ENCODE results near the gene NBL1.

Gene NBL1

DNA sequence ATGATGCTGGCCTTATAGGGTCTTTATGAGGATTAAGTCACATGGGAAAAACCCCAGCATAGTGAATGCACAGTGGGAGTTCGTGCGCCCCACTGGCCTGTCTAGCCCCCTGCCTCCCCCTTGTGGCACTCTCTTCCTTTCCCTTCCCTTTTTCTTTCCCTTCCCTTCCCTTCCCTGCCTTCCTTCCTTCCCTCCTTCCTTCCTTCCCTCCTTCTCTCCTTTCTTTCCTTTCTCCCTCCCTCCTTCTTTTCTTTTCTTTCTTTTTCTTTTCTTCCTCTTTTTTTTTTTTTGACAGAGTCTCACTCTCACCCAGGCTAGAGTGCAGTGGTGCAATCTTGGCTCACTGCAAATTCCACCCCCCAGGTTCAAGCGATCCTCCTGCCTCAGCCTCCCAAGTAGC lies 59.2 kb downstream of the NBL1 start:
- DNase-seq (ENCODE audit: low spot score): no peak
- TF ChIP-seq, protein P1, sequence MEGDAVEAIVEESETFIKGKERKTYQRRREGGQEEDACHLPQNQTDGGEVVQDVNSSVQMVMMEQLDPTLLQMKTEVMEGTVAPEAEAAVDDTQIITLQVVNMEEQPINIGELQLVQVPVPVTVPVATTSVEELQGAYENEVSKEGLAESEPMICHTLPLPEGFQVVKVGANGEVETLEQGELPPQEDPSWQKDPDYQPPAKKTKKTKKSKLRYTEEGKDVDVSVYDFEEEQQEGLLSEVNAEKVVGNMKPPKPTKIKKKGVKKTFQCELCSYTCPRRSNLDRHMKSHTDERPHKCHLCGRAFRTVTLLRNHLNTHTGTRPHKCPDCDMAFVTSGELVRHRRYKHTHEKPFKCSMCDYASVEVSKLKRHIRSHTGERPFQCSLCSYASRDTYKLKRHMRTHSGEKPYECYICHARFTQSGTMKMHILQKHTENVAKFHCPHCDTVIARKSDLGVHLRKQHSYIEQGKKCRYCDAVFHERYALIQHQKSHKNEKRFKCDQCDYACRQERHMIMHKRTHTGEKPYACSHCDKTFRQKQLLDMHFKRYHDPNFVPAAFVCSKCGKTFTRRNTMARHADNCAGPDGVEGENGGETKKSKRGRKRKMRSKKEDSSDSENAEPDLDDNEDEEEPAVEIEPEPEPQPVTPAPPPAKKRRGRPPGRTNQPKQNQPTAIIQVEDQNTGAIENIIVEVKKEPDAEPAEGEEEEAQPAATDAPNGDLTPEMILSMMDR (IDR thresholded peaks at IDR 0.05; ENCODE audit: borderline replicate concordance, control extremely low read depth, extremely low read depth, insufficient read depth, missing control alignments): no peak
- in situ Hi-C loops (cut with MboI; ENCODE audit: low sequenced_read_pairs, unreplicated experiment): loop anchor here (5.0 kb wide), 1 partner anchor 41 kb away; the partner anchor contains the start of gene HTR6

DNA sequence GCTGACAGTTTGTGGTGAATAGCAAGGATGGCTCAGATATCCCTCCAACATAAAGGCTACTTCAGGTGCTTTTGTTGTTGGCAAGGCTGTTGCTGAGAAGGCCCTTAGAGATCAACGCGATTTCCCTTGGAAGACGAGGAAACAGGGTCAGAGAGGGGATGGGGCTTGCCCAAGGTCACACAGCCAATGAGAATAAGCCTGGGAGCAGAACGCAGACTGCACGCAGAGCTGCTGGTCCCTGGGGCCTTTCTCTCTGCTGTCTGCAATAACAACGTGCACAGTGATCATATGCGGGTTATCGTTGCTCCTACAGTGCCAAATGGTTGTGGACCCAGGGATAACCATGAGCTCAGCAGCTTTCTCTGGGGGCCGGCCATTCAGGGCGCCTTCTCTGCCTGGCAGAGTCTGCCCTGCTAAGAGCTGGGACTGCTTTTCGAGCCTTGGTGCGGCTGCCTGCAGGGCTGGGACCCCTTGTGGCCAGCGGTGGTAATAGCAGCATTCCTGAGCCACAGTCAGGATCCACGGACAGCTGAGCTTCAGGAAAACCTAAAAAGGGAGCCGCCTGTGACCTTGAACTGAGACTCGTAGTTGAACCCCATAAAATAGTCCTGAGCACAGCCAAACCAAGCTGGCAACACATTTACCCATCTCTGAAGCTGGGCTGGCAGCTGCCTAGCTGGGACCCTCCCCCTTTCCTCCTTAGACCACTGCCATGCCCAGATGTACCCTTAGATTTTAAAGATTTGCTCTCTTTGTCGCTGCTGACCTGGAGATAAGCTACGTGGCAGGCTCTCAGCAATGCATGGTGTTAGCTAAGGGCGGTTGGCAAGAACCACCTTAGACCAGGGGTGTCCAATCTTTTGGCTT lies 60.4 kb downstream of the NBL1 start:
- peak; percentile 77 for DNase-seq (ENCODE audit: low spot score)
- in situ Hi-C loops (cut with MboI; ENCODE audit: low sequenced_read_pairs, unreplicated experiment): loop anchor here (5.0 kb wide), 1 partner anchor 42 kb away; the partner anchor contains the start of gene HTR6
- TF ChIP-seq, protein P1 (IDR thresholded peaks at IDR 0.05; ENCODE audit: borderline replicate concordance, control extremely low read depth, extremely low read depth, insufficient read depth, missing control alignments): peak; percentile 89

DNA sequence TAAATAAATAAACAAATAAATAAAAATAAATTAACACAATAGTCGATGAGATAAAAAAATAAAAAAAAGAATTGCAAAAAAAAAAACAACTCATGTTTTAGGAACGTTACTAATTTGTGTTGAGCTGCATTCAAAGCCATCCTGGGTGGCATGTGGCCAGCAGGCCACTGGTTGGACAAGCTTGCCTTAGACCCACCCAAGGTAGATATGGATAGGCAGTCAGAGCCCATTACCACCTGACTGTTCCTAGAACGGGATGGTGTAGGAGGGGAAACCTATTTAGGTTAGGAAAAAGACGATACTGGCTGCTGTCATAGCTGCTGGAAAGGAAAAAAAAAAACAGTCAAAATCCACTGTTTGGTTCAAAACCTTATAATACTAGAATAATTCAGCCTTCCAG lies 61.4 kb downstream of the NBL1 start:
- DNase-seq (ENCODE audit: low spot score): no peak
- in situ Hi-C loops (cut with MboI; ENCODE audit: low sequenced_read_pairs, unreplicated experiment): no loop called here
- TF ChIP-seq, protein P1 (IDR thresholded peaks at IDR 0.05; ENCODE audit: borderline replicate concordance, control extremely low read depth, extremely low read depth, insufficient read depth, missing control alignments): no peak

DNA sequence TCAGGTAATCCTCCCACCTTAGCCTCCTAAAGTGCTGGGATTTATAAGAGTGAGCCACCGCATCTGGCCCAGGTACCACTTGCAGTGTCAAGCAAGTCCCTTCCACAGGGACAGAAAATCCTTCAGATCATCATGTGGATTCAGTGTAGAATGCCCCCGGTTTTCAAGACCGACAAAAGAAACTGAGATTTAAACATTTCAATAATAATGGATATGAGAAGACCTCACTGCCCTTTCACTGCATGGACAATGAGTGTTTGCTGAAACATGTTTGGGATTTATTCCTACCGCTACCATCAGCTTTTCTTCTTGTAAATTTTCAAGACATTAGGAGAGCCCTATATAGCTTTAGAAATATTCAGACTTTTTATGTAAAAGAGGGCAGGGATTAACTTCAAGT lies 62.0 kb downstream of the NBL1 start:
- in situ Hi-C loops (cut with MboI; ENCODE audit: low sequenced_read_pairs, unreplicated experiment): no loop called here
- TF ChIP-seq, protein P1 (IDR thresholded peaks at IDR 0.05; ENCODE audit: borderline replicate concordance, control extremely low read depth, extremely low read depth, insufficient read depth, missing control alignments): no peak
- no peak for DNase-seq (ENCODE audit: low spot score)

All from GM13976 (cell line).